Measurements from ENCODE around the gene RBBP9. TPM values are rescaled to one million over a fixed set of nuclear protein-coding genes. Genes with fewer than 3 reads are reported as not detected.
A peak's percentile ranks its signal among the peaks of the same experiment; 100 is the strongest.

The RBBP9 gene
- total and polyA plus RNA-seq, 2 donors (not counting 3 experiments of a cell fraction or from before 2014, with no cell fraction given): 8.5 to 17.0 TPM

DNA sequence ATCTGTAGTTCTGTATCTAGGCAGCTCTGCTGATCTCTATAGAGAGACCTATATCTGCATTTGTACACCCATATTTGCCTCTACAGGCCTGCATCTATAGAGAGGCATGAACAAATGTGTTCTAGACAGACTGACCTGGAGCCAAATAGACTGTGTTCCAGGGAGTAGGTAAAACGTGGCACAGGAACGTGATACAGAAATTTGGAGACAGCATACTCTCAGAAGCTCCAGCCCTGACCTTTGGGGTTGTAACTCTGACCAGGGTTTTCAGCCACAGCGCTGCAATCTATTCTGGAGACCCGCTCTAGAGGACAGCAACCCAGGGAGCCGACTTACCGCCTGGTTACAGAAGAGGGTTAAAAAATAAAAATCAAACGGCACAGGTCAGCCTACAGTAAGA lies 983 bp downstream of the RBBP9 start:
- dilution Hi-C loops (cut with MboI; ENCODE audit: extremely low pct_ligation_motif_present, low sequenced_read_pairs): no loop called here
- Histone ChIP-seq H3K4me1 (ENCODE audit: control insufficient read depth, extremely low read depth, insufficient read depth, low read length) (peaks cover 10% of the 10 kb centered on the region), H3K9me3 (replicated peaks; ENCODE audit: control insufficient read depth, insufficient read depth, low read length) (no peaks in the 10 kb centered on the region), H3K36me3 (ENCODE audit: control insufficient read depth in 2 of 2, extremely low read depth in 1 of 2, insufficient read depth in 2 of 2, low read length in 2 of 2) (no peaks in the 10 kb centered on the region), H2AFZ (ENCODE audit: low read depth, low read length) (peak overlapping the region; percentile 67), H4K20me1 (replicated peaks; ENCODE audit: control insufficient read depth, extremely low read depth, insufficient read depth, low read length) (no peaks in the 10 kb centered on the region), H3K9me1 (replicated peaks; ENCODE audit: control insufficient read depth, extremely low read depth, insufficient read depth, low read length) (no peaks in the 10 kb centered on the region), H3K9ac (replicated peaks; ENCODE audit: extremely low read depth, insufficient read depth, low read length) (peak overlapping the region; percentile 40), H3K79me2 (ENCODE audit: control insufficient read depth, insufficient read depth, low read length) (peaks cover 4% of the 10 kb centered on the region), H3K4me2 (ENCODE audit: insufficient read depth, low read length) (peak overlapping the region; percentile 95), H3K27me3 (ENCODE audit: control insufficient read depth in 2 of 2, insufficient read depth in 2 of 2, low read length in 2 of 2) (no peaks in the 10 kb centered on the region), H3K27ac (ENCODE audit: insufficient read depth, low read depth, low read length) (no peak overlapping the region), H3K4me3 (replicated peaks in 1 of 3; ENCODE audit: insufficient read depth in 1 of 3, low read depth in 1 of 3, low read length in 3 of 3) (peak overlapping the region; percentile 52 to 86 (median 77))
- BruUV-seq (replicated peaks): no TSS peak
- CTCF ChIA-PET: interaction anchor here (0.6 to 1.9 kb wide), 5 partner anchors 10 to 29 kb away, joined by 3 to 6 read pairs (median 4); partner anchors contain the start of genes DZANK1, POLR3F and SEC23B
- POLR2A ChIA-PET: interaction anchor here (2.1 kb wide), 1 partner anchor 11 kb away, joined by 13 read pairs; the partner anchor contains the start of gene SEC23B
- peak; percentile 5 for DNase-seq (ENCODE audit: low read depth, low spot score)
- FAIRE-seq: no peak
- intact Hi-C loops (cut with micrococcal nuclease): no loop called here
- TF ChIP-seq FOS (IDR thresholded peaks at IDR 0.05; ENCODE audit: borderline replicate concordance, insufficient read depth, low read length): no peak
- no peak for TF ChIP-seq GATA2 (IDR thresholded peaks at IDR 0.05; ENCODE audit: insufficient read depth, insufficient read length, low read depth, low read length)
- TF ChIP-seq JUN (IDR thresholded peaks at IDR 0.05; ENCODE audit: borderline replicate concordance, insufficient read depth, insufficient read length, low read depth): no peak
- no peak for TF ChIP-seq MYC (IDR thresholded peaks at IDR 0.05; ENCODE audit: low read depth, low read length)
- TF ChIP-seq, protein P1, sequence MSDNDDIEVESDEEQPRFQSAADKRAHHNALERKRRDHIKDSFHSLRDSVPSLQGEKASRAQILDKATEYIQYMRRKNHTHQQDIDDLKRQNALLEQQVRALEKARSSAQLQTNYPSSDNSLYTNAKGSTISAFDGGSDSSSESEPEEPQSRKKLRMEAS (IDR thresholded peaks at IDR 0.05; ENCODE audit: insufficient read depth, insufficient read length): no peak

DNA sequence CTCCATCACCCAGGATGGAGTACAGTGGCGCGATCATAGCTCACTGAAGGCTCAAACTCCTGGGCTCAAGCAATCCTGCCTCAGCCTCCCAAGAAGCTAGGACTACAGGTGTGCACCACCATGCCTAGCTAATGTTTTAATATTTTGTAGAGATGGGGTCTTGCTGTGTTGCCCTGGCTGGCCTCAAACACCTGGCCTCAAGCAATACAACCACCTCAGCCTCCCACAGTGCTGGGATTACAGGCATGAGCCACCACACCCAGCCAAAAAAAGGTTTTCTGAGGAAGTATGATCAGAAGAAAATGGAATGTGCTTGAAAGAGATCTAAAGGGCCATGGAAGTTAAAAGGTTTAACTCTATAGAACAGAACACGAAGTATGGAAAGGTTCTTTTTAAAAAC lies 8.7 kb downstream of the RBBP9 start:
- Histone ChIP-seq H3K4me3 (replicated peaks in 1 of 3; ENCODE audit: insufficient read depth in 1 of 3, low read depth in 1 of 3, low read length in 3 of 3) (no peak overlapping the region), H3K4me2 (ENCODE audit: insufficient read depth, low read length) (no peak overlapping the region), H4K20me1 (replicated peaks; ENCODE audit: control insufficient read depth, extremely low read depth, insufficient read depth, low read length) (no peaks in the 10 kb centered on the region), H3K9me1 (replicated peaks; ENCODE audit: control insufficient read depth, extremely low read depth, insufficient read depth, low read length) (no peaks in the 10 kb centered on the region), H3K36me3 (ENCODE audit: control insufficient read depth in 2 of 2, extremely low read depth in 1 of 2, insufficient read depth in 2 of 2, low read length in 2 of 2) (peaks cover 2% of the 10 kb centered on the region in 2 experiments), H3K4me1 (ENCODE audit: control insufficient read depth, extremely low read depth, insufficient read depth, low read length) (no peaks in the 10 kb centered on the region), H3K9ac (replicated peaks; ENCODE audit: extremely low read depth, insufficient read depth, low read length) (no peak overlapping the region), H3K27me3 (ENCODE audit: control insufficient read depth in 2 of 2, insufficient read depth in 2 of 2, low read length in 2 of 2) (no peaks in the 10 kb centered on the region), H3K9me3 (replicated peaks; ENCODE audit: control insufficient read depth, insufficient read depth, low read length) (no peaks in the 10 kb centered on the region), H2AFZ (ENCODE audit: low read depth, low read length) (no peak overlapping the region), H3K79me2 (ENCODE audit: control insufficient read depth, insufficient read depth, low read length) (no peaks in the 10 kb centered on the region), H3K27ac (ENCODE audit: insufficient read depth, low read depth, low read length) (no peak overlapping the region)
- BruUV-seq (replicated peaks): no TSS peak
- dilution Hi-C loops (cut with MboI; ENCODE audit: extremely low pct_ligation_motif_present, low sequenced_read_pairs): no loop called here
- CTCF ChIA-PET: no interaction called here
- FAIRE-seq (no peak), DNase-seq (ENCODE audit: low read depth, low spot score) (no peak)
- TF ChIP-seq POLR2A (IDR thresholded peaks at IDR 0.05; ENCODE audit: low read depth, low read length) (no peak), POLR2AphosphoS5 (IDR thresholded peaks at IDR 0.05; ENCODE audit: insufficient read depth, low read depth, low read length) (no peak), FOS (IDR thresholded peaks at IDR 0.05; ENCODE audit: borderline replicate concordance, insufficient read depth, low read length) (no peak), JUN (IDR thresholded peaks at IDR 0.05; ENCODE audit: borderline replicate concordance, insufficient read depth, insufficient read length, low read depth) (no peak), GATA2 (IDR thresholded peaks at IDR 0.05; ENCODE audit: insufficient read depth, insufficient read length, low read depth, low read length) (no peak), EZH2 (IDR thresholded peaks at IDR 0.05; ENCODE audit: borderline replicate concordance, low read depth, low read length, severe bottlenecking) (no peak), MYC (IDR thresholded peaks at IDR 0.05; ENCODE audit: low read depth, low read length) (no peak)
- TF ChIP-seq, protein P2, sequence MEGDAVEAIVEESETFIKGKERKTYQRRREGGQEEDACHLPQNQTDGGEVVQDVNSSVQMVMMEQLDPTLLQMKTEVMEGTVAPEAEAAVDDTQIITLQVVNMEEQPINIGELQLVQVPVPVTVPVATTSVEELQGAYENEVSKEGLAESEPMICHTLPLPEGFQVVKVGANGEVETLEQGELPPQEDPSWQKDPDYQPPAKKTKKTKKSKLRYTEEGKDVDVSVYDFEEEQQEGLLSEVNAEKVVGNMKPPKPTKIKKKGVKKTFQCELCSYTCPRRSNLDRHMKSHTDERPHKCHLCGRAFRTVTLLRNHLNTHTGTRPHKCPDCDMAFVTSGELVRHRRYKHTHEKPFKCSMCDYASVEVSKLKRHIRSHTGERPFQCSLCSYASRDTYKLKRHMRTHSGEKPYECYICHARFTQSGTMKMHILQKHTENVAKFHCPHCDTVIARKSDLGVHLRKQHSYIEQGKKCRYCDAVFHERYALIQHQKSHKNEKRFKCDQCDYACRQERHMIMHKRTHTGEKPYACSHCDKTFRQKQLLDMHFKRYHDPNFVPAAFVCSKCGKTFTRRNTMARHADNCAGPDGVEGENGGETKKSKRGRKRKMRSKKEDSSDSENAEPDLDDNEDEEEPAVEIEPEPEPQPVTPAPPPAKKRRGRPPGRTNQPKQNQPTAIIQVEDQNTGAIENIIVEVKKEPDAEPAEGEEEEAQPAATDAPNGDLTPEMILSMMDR (IDR thresholded peaks at IDR 0.05; ENCODE audit: extremely low read depth in 1 of 2, insufficient read depth in 1 of 2, low read depth in 1 of 2, low read length in 2 of 2): no peak
- TF ChIP-seq, protein P1 (IDR thresholded peaks at IDR 0.05; ENCODE audit: insufficient read depth, insufficient read length): no peak
- intact Hi-C loops (cut with micrococcal nuclease): no loop called here
- POLR2A ChIA-PET: no interaction called here
